Glutamatergic neuron (in vitro differentiated cells): ENCODE results near the gene SPATA19. TPM values are rescaled to one million over a fixed set of nuclear protein-coding genes. Genes with fewer than 3 reads are reported as not detected.

ENCODE experiments used
- DNase-seq: peaks from one replicate; pipeline ENCODE4 v3.0.0; 2022
- H3K27ac Mint-ChIP-seq: one replicate; pipeline ENCODE4 v1.8.0; 2020; ENCODE audit warnings: mild to moderate bottlenecking, mixed read lengths, inconsistent platforms; ENCODE audit not compliant: unreplicated experiment
- H3K27me3 Mint-ChIP-seq: one replicate; pipeline ENCODE4 v1.8.0; 2020; ENCODE audit warnings: mild to moderate bottlenecking, moderate library complexity, mixed read lengths, inconsistent platforms; ENCODE audit not compliant: unreplicated experiment
- H3K36me3 Mint-ChIP-seq: one replicate; pipeline ENCODE4 v1.8.0; 2020; ENCODE audit warnings: mild to moderate bottlenecking, mixed read lengths, inconsistent platforms; ENCODE audit not compliant: unreplicated experiment
- H3K4me1 Mint-ChIP-seq: one replicate; pipeline ENCODE4 v1.8.0; 2020; ENCODE audit warnings: mild to moderate bottlenecking, low read depth, mixed read lengths, inconsistent platforms; ENCODE audit not compliant: unreplicated experiment
- H3K4me3 Mint-ChIP-seq: one replicate; pipeline ENCODE4 v1.8.0; 2020; ENCODE audit warnings: mild to moderate bottlenecking, mixed read lengths, inconsistent platforms; ENCODE audit not compliant: unreplicated experiment
- H3K9me3 Mint-ChIP-seq: one replicate; pipeline ENCODE4 v1.8.0; 2020; ENCODE audit warnings: mild to moderate bottlenecking, moderate library complexity, mixed read lengths, inconsistent platforms; ENCODE audit not compliant: unreplicated experiment
- total RNA-seq: library from RNA; stranded (reverse); fragmentation: NEBNext Ultra II Directional; extraction: Animal tissue kit (Norgen Biotek cat#: 25700); gene quantifications from one replicate; pipeline ENCODE4 v1.2.1, GENCODE V29; 2021; ENCODE audit not compliant: unreplicated experiment
- TF ChIP-seq, protein P1 (sequence below): fragments of 200-600 bp; sonication (generic); IDR thresholded peaks from one replicate; pipeline ENCODE4 v1.5.0; 2021; ENCODE audit not compliant: partially characterized antibody, unreplicated experiment

Gene SPATA19
- total RNA-seq, 1 donor from 2014 or later, result not detected

DNA sequence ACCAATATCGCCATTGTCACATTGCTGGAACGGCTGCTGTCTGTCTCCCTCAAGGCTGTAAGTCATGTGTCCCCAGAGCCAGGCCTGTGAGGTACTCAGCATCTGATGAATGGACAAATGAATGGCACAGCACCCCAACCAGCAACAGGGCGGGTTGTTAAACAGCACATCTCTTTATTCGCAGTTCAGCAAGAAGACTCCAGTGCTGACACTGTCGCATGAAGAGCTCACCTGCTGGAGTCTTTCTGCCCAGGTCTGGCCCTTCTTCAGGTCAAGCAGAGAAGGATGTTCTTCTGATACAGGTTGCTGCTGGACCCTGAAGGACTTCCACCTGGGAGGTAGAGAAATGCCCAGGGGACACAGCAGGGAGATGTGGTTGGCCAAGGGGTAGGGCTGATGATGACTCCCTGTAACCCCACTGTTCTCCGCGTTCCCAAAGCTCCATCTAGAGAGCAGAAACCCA is 4.8 kb downstream of the SPATA19 start:
- peaks cover 4% of the 10 kb centered on the region for H3K9me3 Mint-ChIP-seq
- DNase-seq, result no peak
- peaks cover 8% of the 10 kb centered on the region for H3K27me3 Mint-ChIP-seq
- TF ChIP-seq, protein P1, sequence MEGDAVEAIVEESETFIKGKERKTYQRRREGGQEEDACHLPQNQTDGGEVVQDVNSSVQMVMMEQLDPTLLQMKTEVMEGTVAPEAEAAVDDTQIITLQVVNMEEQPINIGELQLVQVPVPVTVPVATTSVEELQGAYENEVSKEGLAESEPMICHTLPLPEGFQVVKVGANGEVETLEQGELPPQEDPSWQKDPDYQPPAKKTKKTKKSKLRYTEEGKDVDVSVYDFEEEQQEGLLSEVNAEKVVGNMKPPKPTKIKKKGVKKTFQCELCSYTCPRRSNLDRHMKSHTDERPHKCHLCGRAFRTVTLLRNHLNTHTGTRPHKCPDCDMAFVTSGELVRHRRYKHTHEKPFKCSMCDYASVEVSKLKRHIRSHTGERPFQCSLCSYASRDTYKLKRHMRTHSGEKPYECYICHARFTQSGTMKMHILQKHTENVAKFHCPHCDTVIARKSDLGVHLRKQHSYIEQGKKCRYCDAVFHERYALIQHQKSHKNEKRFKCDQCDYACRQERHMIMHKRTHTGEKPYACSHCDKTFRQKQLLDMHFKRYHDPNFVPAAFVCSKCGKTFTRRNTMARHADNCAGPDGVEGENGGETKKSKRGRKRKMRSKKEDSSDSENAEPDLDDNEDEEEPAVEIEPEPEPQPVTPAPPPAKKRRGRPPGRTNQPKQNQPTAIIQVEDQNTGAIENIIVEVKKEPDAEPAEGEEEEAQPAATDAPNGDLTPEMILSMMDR, result no peak
- H3K27ac Mint-ChIP-seq, result no peak overlapping the region
- H3K36me3 Mint-ChIP-seq, result peaks cover 5% of the 10 kb centered on the region
- no peaks in the 10 kb centered on the region for H3K4me1 Mint-ChIP-seq
- H3K4me3 Mint-ChIP-seq, result no peak overlapping the region

- Mint-ChIP-seq H3K9me3 (peaks cover 12% of the 10 kb centered on the region), H3K36me3 (peaks cover 5% of the 10 kb centered on the region), H3K4me3 (no peak overlapping the region), H3K27me3 (peaks cover 9% of the 10 kb centered on the region), H3K4me1 (peaks cover 7% of the 10 kb centered on the region), H3K27ac (no peak overlapping the region)
- TF ChIP-seq, protein P1, result no peak
- no peak for DNase-seq
Measured at GRCh38 chr11:133835593-133836548, 9.4 kb downstream of the SPATA19 start.

GRCh38 chr11:133834682-133835592 is 10.4 kb downstream of the SPATA19 start:
- peaks cover 12% of the 10 kb centered on the region for H3K9me3 Mint-ChIP-seq
- no peak overlapping the region for H3K4me3 Mint-ChIP-seq
- peaks cover 5% of the 10 kb centered on the region for H3K36me3 Mint-ChIP-seq
- TF ChIP-seq, protein P1, result peak; percentile 47
- peak; percentile 47 for DNase-seq
- H3K27me3 Mint-ChIP-seq, result peaks cover 9% of the 10 kb centered on the region
- H3K4me1 Mint-ChIP-seq, result peaks cover 7% of the 10 kb centered on the region
- H3K27ac Mint-ChIP-seq, result peak overlapping the region; percentile 38

- no peak overlapping the region for H3K27ac Mint-ChIP-seq
- H3K27me3 Mint-ChIP-seq, result peaks cover 9% of the 10 kb centered on the region
- H3K4me1 Mint-ChIP-seq, result peaks cover 7% of the 10 kb centered on the region
- peaks cover 5% of the 10 kb centered on the region for H3K36me3 Mint-ChIP-seq
- no peak overlapping the region for H3K4me3 Mint-ChIP-seq
- TF ChIP-seq, protein P1, result no peak
- H3K9me3 Mint-ChIP-seq, result peaks cover 12% of the 10 kb centered on the region
- no peak for DNase-seq
Measured at GRCh38 chr11:133833898-133834681, 11.2 kb downstream of the SPATA19 start.
